SK-N-SH (cell line): Measurements from ENCODE around the gene PHF21A. TPM values are rescaled to one million over a fixed set of nuclear protein-coding genes. Genes with fewer than 3 reads are reported as not detected.

Source experiments
- CTCF ChIA-PET: fragments of 300-600, 350-600 bp; formaldehyde crosslinking; extraction: SDS; loops from one replicate; lab custom pipeline; 2021; lab: Yijun Ruan, JAX
- POLR2A ChIA-PET: fragments of 350-600 bp; sonication (Branson Sonifier 250); formaldehyde crosslinking; extraction: SDS; loops from one replicate; lab custom pipeline; 2020; ENCODE audit warnings: antibody characterized with exemption, inconsistent platforms; lab: Yijun Ruan, JAX
- DNase-seq: peaks from one replicate; pipeline ENCODE4 v3.0.0; 2012
- H2AFZ ChIP-seq: fragments of 200-600 bp; sonication (generic); 2 replicates; pipeline ENCODE4 v1.8.1; 2016; ENCODE audit warnings: antibody characterized with exemption, mild to moderate bottlenecking, low read depth
- H3F3A ChIP-seq: fragments of 200-600 bp; sonication (generic); replicated peaks from 2 replicates; pipeline ENCODE3; 2016; ENCODE audit warnings: antibody characterized with exemption, mild to moderate bottlenecking; ENCODE audit not compliant: insufficient read depth
- H3K27ac ChIP-seq, 2 experiments: fragments of 200-500 bp in 1 of 2; fragments of 200-600 bp in 1 of 2; sonication (Bioruptor generic) in 1 of 2; sonication (generic), shearing (Covaris generic) in 1 of 2; 2 replicates each; pipeline versions ENCODE4 v1.5.1 to v1.6.1; 2014 to 2016; ENCODE audit warnings: low read depth in 2 of 2, inconsistent platforms in 1 of 2, low read length in 1 of 2, mild to moderate bottlenecking in 1 of 2, mixed read lengths in 1 of 2
- H3K27me3 ChIP-seq: fragments of 200-600 bp; sonication (generic), shearing (Covaris generic); 2 replicates; pipeline ENCODE4 v1.6.1; 2016; ENCODE audit warnings: mixed run types; ENCODE audit not compliant: insufficient read depth
- H3K36me3 ChIP-seq, 2 experiments: fragments of 200-500 bp in 1 of 2; fragments of 200-600 bp in 1 of 2; sonication (Bioruptor generic) in 1 of 2; sonication (generic) in 1 of 2; replicated peaks in 1 of 2; 2 replicates each; pipeline versions ENCODE3 to v1.5.1; 2014 to 2016; ENCODE audit warnings: low read length in 1 of 2, mild to moderate bottlenecking in 1 of 2; ENCODE audit not compliant: insufficient read depth in 2 of 2, control insufficient read depth in 1 of 2
- H3K4me1 ChIP-seq, 2 experiments: fragments of 200-500 bp in 1 of 2; fragments of 200-600 bp in 1 of 2; sonication (Bioruptor generic) in 1 of 2; sonication (generic), shearing (Covaris generic) in 1 of 2; 2 replicates each; pipeline versions ENCODE4 v1.5.1 to v1.6.1; 2014 to 2016; ENCODE audit warnings: low read depth in 1 of 2, low read length in 1 of 2, mixed run types in 1 of 2; ENCODE audit not compliant: insufficient read depth in 2 of 2, control insufficient read depth in 1 of 2
- H3K4me2 ChIP-seq: fragments of 200-600 bp; sonication (generic), shearing (Covaris generic); 2 replicates; pipeline ENCODE4 v1.6.1; 2017; ENCODE audit warnings: mixed run types
- H3K4me3 ChIP-seq, 2 experiments: fragments of 200-500 bp in 1 of 2; fragments of 200-600 bp in 1 of 2; sonication (Bioruptor generic) in 1 of 2; sonication (generic), shearing (Covaris generic) in 1 of 2; 2 replicates each; pipeline versions ENCODE4 v1.5.1 to v1.8.1; 2014 to 2016; ENCODE audit warnings: low read depth in 2 of 2, inconsistent platforms in 1 of 2, low read length in 1 of 2, mild to moderate bottlenecking in 1 of 2, mixed read lengths in 1 of 2, moderate library complexity in 1 of 2
- H3K79me2 ChIP-seq: fragments of 200-600 bp; sonication (generic); 2 replicates; pipeline ENCODE4 v1.8.1; 2017; ENCODE audit warnings: mild to moderate bottlenecking; ENCODE audit not compliant: insufficient read depth
- H3K9ac ChIP-seq: fragments of 200-600 bp; sonication (generic); 2 replicates; pipeline ENCODE4 v1.6.1; 2017; ENCODE audit warnings: mixed run types
- H3K9me2 ChIP-seq: fragments of 200-600 bp; sonication (generic); 2 replicates; pipeline ENCODE4 v1.6.1; 2017; ENCODE audit warnings: mixed run types
- H3K9me3 ChIP-seq: fragments of 200-600 bp; sonication (generic); 2 replicates; pipeline ENCODE4 v1.6.1; 2017; ENCODE audit warnings: mixed run types, mild to moderate bottlenecking, moderate library complexity
- H4K20me1 ChIP-seq: fragments of 200-600 bp; sonication (generic); 2 replicates; pipeline ENCODE4 v1.6.1; 2017; ENCODE audit warnings: mild to moderate bottlenecking, mixed run types; ENCODE audit not compliant: insufficient read depth
- EZH2phosphoT487 ChIP-seq: fragments of 200-600 bp; sonication (generic); IDR thresholded peaks from 2 replicates; pipeline ENCODE4 v1.6.1; 2017; ENCODE audit warnings: low read depth, mixed run types, mild to moderate bottlenecking, antibody characterized with exemption, moderate library complexity, borderline replicate concordance
- FOSL2 ChIP-seq: IDR thresholded peaks from 2 replicates; pipeline ENCODE4 v1.4.0; 2012; ENCODE audit warnings: low read depth, mild to moderate bottlenecking, moderate library complexity, borderline replicate concordance
- FOXJ3 ChIP-seq: sonication (generic); formaldehyde crosslinking; IDR thresholded peaks from 2 replicates; pipeline ENCODE4 v1.5.1; 2020; ENCODE audit warnings: mild to moderate bottlenecking, missing genetic modification reagents
- FOXM1 ChIP-seq: IDR thresholded peaks from 2 replicates; pipeline ENCODE4 v1.4.0; 2012; ENCODE audit warnings: low read depth, mild to moderate bottlenecking
- GATA2 ChIP-seq: sonication (generic); formaldehyde crosslinking; IDR thresholded peaks from 2 replicates; pipeline ENCODE4 v1.5.0; 2020; ENCODE audit warnings: mild to moderate bottlenecking, missing genetic modification reagents
- JUND ChIP-seq: IDR thresholded peaks from 2 replicates; pipeline ENCODE4 v1.4.0; 2012
- MEF2A ChIP-seq: IDR thresholded peaks from 2 replicates; pipeline ENCODE4 v1.4.0; 2012; ENCODE audit warnings: low read depth, borderline replicate concordance
- NFIC ChIP-seq: IDR thresholded peaks from 2 replicates; pipeline ENCODE4 v1.4.0; 2012; ENCODE audit warnings: borderline replicate concordance
- RAD21 ChIP-seq: IDR thresholded peaks from 2 replicates; pipeline ENCODE4 v1.6.1; 2012; ENCODE audit warnings: mild to moderate bottlenecking, low read length
- RCOR1 ChIP-seq: fragments of 150-350 bp; IDR thresholded peaks from 2 replicates; pipeline ENCODE4 v1.6.1; 2017; ENCODE audit warnings: antibody characterized with exemption, low read length
- RFX5 ChIP-seq: IDR thresholded peaks from 2 replicates; pipeline ENCODE4 v1.6.1; 2012; ENCODE audit warnings: mild to moderate bottlenecking, improper control_type of control experiment, low read length
- RXRA ChIP-seq: IDR thresholded peaks from 2 replicates; pipeline ENCODE4 v1.4.0; 2012; ENCODE audit warnings: low read depth, mild to moderate bottlenecking, borderline replicate concordance
- YY1 ChIP-seq: IDR thresholded peaks from 2 replicates; pipeline ENCODE4 v1.4.0; 2012; ENCODE audit warnings: low read depth, mild to moderate bottlenecking
- WGBS: methylation state at CpG from one replicate; pipeline ENCODE4 v1.1.6; 2017; ENCODE audit warnings: low lambda C conversion rate; 5-methylcytosine and 5-hydroxymethylcytosine counted together
- polyA plus RNA-seq, 3 experiments: library from polyadenylated mRNA; depleted of rRNA; stranded (reverse); fragments of >200 nt; gene quantifications; 2 replicates each; pipeline ENCODE4 v1.2.3, GENCODE V29; 2012
- TF ChIP-seq, protein P1 (sequence below): fragments of 150-350 bp; IDR thresholded peaks from 2 replicates; pipeline ENCODE4 v1.6.1; 2017; ENCODE audit warnings: antibody characterized with exemption, low read length, low read depth, borderline replicate concordance
- TF ChIP-seq, protein P2 (sequence below): fragments of 150-350 bp; IDR thresholded peaks from 2 replicates; pipeline ENCODE4 v1.6.1; 2016; ENCODE audit warnings: mild to moderate bottlenecking, low read depth, low read length

PHF21A gene
- polyA plus RNA-seq, 1 of the 3 experiments (the other 2 are of a cell fraction): 18.8 TPM

DNA sequence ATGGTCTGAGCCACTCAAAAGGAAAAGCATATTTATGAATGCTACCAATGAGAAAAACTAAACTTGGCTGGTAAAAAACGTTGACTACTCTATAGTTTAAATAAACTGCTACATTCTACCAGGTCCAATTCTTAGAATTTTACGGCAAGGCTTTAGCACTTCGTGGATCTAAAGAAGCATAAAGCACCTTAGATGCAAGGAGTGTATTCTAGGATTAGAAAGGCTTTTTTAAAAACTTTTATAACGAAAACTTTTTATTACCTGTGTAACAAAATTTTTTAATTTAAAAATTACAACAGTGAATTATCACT is 13.9 kb downstream of the PHF21A start:
- Histone ChIP-seq H3F3A (peaks cover 7% of the 10 kb centered on the region), H2AFZ (no peak overlapping the region), H4K20me1 (peaks cover 70% of the 10 kb centered on the region), H3K9ac (no peak overlapping the region), H3K9me2 (no peaks in the 10 kb centered on the region), H3K36me3 (no peaks in the 10 kb centered on the region), H3K9me3 (no peaks in the 10 kb centered on the region), H3K4me3 (no peak overlapping the region), H3K79me2 (peaks cover 96% of the 10 kb centered on the region), H3K27me3 (no peaks in the 10 kb centered on the region), H3K27ac (no peak overlapping the region; a peak in 1 of 4 replicates), H3K4me1 (peaks cover 17 to 23% of the 10 kb centered on the region in 2 experiments; a peak in 3 of 4 replicates), H3K4me2 (no peak overlapping the region)
- no peak for DNase-seq
- TF ChIP-seq JUND: no peak
- TF ChIP-seq NFIC: no peak
- TF ChIP-seq RAD21: no peak
- TF ChIP-seq, protein P1, sequence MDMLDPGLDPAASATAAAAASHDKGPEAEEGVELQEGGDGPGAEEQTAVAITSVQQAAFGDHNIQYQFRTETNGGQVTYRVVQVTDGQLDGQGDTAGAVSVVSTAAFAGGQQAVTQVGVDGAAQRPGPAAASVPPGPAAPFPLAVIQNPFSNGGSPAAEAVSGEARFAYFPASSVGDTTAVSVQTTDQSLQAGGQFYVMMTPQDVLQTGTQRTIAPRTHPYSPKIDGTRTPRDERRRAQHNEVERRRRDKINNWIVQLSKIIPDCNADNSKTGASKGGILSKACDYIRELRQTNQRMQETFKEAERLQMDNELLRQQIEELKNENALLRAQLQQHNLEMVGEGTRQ: no peak
- TF ChIP-seq FOXM1: no peak
- no peak for TF ChIP-seq YY1
- no peak for TF ChIP-seq RXRA
- TF ChIP-seq, protein P2, sequence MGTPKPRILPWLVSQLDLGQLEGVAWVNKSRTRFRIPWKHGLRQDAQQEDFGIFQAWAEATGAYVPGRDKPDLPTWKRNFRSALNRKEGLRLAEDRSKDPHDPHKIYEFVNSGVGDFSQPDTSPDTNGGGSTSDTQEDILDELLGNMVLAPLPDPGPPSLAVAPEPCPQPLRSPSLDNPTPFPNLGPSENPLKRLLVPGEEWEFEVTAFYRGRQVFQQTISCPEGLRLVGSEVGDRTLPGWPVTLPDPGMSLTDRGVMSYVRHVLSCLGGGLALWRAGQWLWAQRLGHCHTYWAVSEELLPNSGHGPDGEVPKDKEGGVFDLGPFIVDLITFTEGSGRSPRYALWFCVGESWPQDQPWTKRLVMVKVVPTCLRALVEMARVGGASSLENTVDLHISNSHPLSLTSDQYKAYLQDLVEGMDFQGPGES: no peak
- no peak for TF ChIP-seq FOXJ3
- TF ChIP-seq RCOR1: no peak
- CTCF ChIA-PET: interaction anchor here (1.0 to 2.1 kb wide), 2 partner anchors 12 to 235 kb away, joined by 3 to 6 read pairs; no protein-coding TSS in a partner anchor
- POLR2A ChIA-PET: interaction anchor here (0.6 kb wide), 1 partner anchor 11 kb away, joined by 5 read pairs; no protein-coding TSS in a partner anchor
- WGBS: 91% methylated on average over 4 of the region's 4 CpGs

DNA sequence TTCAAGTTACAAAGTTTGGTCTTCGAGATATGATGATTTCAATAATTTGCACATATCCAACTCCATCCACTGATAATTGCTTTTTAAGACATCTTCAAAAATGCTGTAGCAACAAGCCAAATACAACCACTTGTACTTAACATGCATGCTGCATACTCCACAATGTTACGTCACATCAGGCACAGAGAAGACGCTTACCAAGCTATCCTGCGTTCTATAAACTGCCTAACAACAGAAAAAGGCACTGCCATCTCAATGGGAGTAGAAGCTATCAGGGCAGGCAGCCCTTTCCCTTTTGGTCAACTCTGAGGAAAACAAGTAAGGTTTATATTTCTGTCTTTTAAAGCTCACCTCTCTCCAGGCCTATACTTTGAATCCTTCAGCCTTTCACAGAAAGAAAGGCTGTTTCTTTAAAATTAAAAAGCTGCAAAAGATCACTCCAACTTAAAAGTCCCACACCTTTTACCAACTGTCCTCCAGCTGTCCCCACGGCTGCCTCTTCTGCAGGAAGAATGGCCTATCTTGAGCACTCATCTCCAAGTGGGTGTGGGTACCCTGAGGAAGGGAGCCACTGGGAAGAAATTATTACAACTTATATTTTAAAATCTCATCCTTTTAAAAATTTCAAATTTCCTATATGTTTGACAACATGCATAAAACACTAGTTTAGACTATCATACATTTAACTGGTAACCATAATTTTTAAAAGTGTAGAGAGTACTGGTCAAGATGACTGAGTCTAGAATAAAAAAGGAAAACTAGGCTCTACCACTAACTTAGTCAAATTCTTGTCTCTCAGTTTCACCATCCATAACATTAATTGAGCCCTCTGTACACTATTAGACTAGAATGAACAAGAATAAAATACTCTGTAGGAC is 14.5 kb downstream of the PHF21A start:
- H3K36me3 ChIP-seq: no peaks in the 10 kb centered on the region
- H3K9ac ChIP-seq: no peak overlapping the region
- H3K4me3 ChIP-seq: no peak overlapping the region
- 0 out of 2 replicates have a peak overlapping the region, but pooled peaks have one; percentile 20 for H3K4me2 ChIP-seq
- peak overlapping the region in 1 of 2 experiments; percentile 60; a peak in 2 of 4 replicates for H3K27ac ChIP-seq
- H3K9me3 ChIP-seq: no peaks in the 10 kb centered on the region
- no peak overlapping the region for H2AFZ ChIP-seq
- H3K27me3 ChIP-seq: no peaks in the 10 kb centered on the region
- POLR2A ChIA-PET: interaction anchor here (0.6 kb wide), 1 partner anchor 12 kb away, joined by 5 read pairs; no protein-coding TSS in a partner anchor
- CTCF ChIA-PET: interaction anchor here (0.8 to 2.1 kb wide), 5 partner anchors 11 to 234 kb away, joined by 3 to 6 read pairs (median 4); no protein-coding TSS in a partner anchor
- H3F3A ChIP-seq: peaks cover 7% of the 10 kb centered on the region
- H3K79me2 ChIP-seq: peaks cover 96% of the 10 kb centered on the region
- TF ChIP-seq RFX5 (peak; percentile 65; the same call in 1 of the 2 replicates), MEF2A (no peak), GATA2 (CRISPR knock-in tag) (no peak), EZH2phosphoT487 (no peak), RCOR1 (no peak), FOSL2 (no peak)
- TF ChIP-seq, all 33 proteins: peak for 1
- Histone ChIP-seq H3K9me2 (no peaks in the 10 kb centered on the region), H4K20me1 (peaks cover 71% of the 10 kb centered on the region), H3K4me1 (peaks cover 17 to 23% of the 10 kb centered on the region in 2 experiments; a peak in 3 of 4 replicates)
- WGBS: 64% methylated on average over 5 of the region's 5 CpGs
- peak; percentile 19 for DNase-seq
